HG03103 (cell line): ENCODE measurements around the gene TXNIP.
"Not testable (repeated sequence)": the region's sequence is repeated elsewhere in the genome, so short reads cannot be mapped to it uniquely, and the experiment has no call there.

Source experiments
- ATAC-seq: cut with Tn5 transposase; IDR thresholded peaks from one replicate; pipeline ENCODE4 v1.9.1; 2021; ENCODE audit warnings: low read depth; ENCODE audit not compliant: unreplicated experiment

The TXNIP gene

GRCh38 chr1:145996433-145997015 lies at the start of gene TXNIP:
Gene TXNIP (minus strand): TSS chr1:145996579. CDS start chr1:145996266, 313 bp downstream.
- ATAC-seq, result peak; percentile 90

GRCh38 chr1:146039844-146040194 lies 43.4 kb upstream of the TXNIP start:
- ATAC-seq, result no peak

- no peak for ATAC-seq
These were observed 40.7 kb upstream of the TXNIP start for GRCh38 chr1:146036965-146037646.

- no peak for ATAC-seq
These were observed 40.0 kb upstream of the TXNIP start for GRCh38 chr1:146036241-146036964.

- ATAC-seq, result no peak
These were observed 38.7 kb upstream of the TXNIP start for GRCh38 chr1:146035048-146035423.

GRCh38 chr1:146032631-146033219 lies 36.3 kb upstream of the TXNIP start:
- ATAC-seq, result no peak

GRCh38 chr1:146031476-146031875 lies 35.1 kb upstream of the TXNIP start:
- ATAC-seq, result no peak

GRCh38 chr1:146029117-146029516 lies 32.7 kb upstream of the TXNIP start:
- ATAC-seq, result no peak

GRCh38 chr1:146026650-146027049 lies 30.3 kb upstream of the TXNIP start:
- not testable (repeated sequence) for ATAC-seq

- ATAC-seq, result not testable (repeated sequence)
These were observed 29.6 kb upstream of the TXNIP start for GRCh38 chr1:146025787-146026495.

GRCh38 chr1:146022403-146023127 lies 26.2 kb upstream of the TXNIP start:
- ATAC-seq, result no peak

GRCh38 chr1:146021622-146022402 lies 25.4 kb upstream of the TXNIP start, which contains the start of gene HJV:
Gene HJV (minus strand): TSS chr1:146021735. CDS start chr1:146020231, 1,504 bp downstream.
- ATAC-seq, result no peak

- no peak for ATAC-seq
These were observed 24.7 kb upstream of the TXNIP start for GRCh38 chr1:146021050-146021445.

GRCh38 chr1:146020058-146021049 lies 24.0 kb upstream of the TXNIP start:
- no peak for ATAC-seq

GRCh38 chr1:146019231-146020057 lies 23.1 kb upstream of the TXNIP start:
- ATAC-seq, result no peak

GRCh38 chr1:146016891-146017290 lies 20.5 kb upstream of the TXNIP start:
- ATAC-seq, result no peak

- no peak for ATAC-seq
These were observed 17.2 kb upstream of the TXNIP start for GRCh38 chr1:146013559-146013922.
